ENCODE results near the gene KHNYN. TPM values are rescaled to one million over a fixed set of nuclear protein-coding genes. Genes with fewer than 3 reads are reported as not detected.
"Not testable (repeated sequence)": the region's sequence is repeated elsewhere in the genome, so short reads cannot be mapped to it uniquely, and the experiment has no call there.

KHNYN gene
- total RNA-seq, 1 experiment from 2014 or later = 53.4 TPM

DNA sequence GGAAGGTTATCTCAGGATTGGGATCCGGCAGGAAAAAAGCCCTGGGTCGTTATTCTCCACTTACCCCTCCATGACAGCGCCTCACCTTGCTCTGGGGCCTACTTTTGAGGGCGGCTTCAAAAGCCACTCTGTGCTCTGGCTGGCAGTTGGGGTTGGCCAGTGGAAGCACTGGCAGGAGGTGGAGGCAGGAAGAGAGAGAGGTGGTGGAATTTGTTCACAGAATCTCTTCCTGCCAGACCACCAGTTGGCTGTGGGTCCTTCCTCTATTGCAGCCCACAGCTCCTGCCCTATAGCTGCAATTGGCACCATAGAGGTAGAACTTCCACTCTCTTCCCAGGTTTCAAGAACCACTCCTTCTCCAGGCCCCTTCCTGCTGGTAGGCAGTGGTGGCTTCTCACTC lies 45.5 kb downstream of the KHNYN start:
- CTCF ChIA-PET = no interaction called here
- BruUV-seq (replicated peaks) = no TSS peak
- Histone ChIP-seq H3K4me2 (no peak overlapping the region), H4K20me1 (ENCODE audit: insufficient read depth) (no peaks in the 10 kb centered on the region), H2AFZ (no peak overlapping the region), H3K9me2 (ENCODE audit: insufficient read depth) (no peaks in the 10 kb centered on the region), H3K27me3 (ENCODE audit: insufficient read depth, low read depth) (no peaks in the 10 kb centered on the region), H3K4me3 (no peak overlapping the region), H3K27ac (no peak overlapping the region), H3K79me2 (ENCODE audit: low read depth) (no peaks in the 10 kb centered on the region), H3K36me3 (ENCODE audit: low read depth) (no peaks in the 10 kb centered on the region), H3K4me1 (replicated peaks; ENCODE audit: insufficient read depth) (no peaks in the 10 kb centered on the region), H3K9me3 (ENCODE audit: insufficient read depth, low read depth) (no peaks in the 10 kb centered on the region), H3F3A (ENCODE audit: insufficient read depth, low read depth) (no peaks in the 10 kb centered on the region)
- POLR2A ChIA-PET (ENCODE audit: unreplicated experiment) = no interaction called here
- intact Hi-C loops (cut with micrococcal nuclease; ENCODE audit: unreplicated experiment) = no loop called here
- TF ChIP-seq CTCF (conservative IDR thresholded peaks at IDR 0.05) (no peak), EZH2 (IDR thresholded peaks at IDR 0.05; ENCODE audit: low read depth) (no peak)
- no peak for DNase-seq

- intact Hi-C loops (cut with micrococcal nuclease; ENCODE audit: unreplicated experiment); H3K4me2 ChIP-seq; H3K27ac ChIP-seq; H3F3A ChIP-seq (ENCODE audit: insufficient read depth, low read depth); BruUV-seq (replicated peaks); DNase-seq; H3K4me1 ChIP-seq (replicated peaks; ENCODE audit: insufficient read depth); H3K79me2 ChIP-seq (ENCODE audit: low read depth); H3K36me3 ChIP-seq (ENCODE audit: low read depth); H4K20me1 ChIP-seq (ENCODE audit: insufficient read depth); H3K4me3 ChIP-seq; H3K27me3 ChIP-seq (ENCODE audit: insufficient read depth, low read depth); H3K9me2 ChIP-seq (ENCODE audit: insufficient read depth); H3K9me3 ChIP-seq (ENCODE audit: insufficient read depth, low read depth); POLR2A ChIA-PET (ENCODE audit: unreplicated experiment); H2AFZ ChIP-seq: not testable (repeated sequence)
- CTCF ChIA-PET = interaction anchor here (0.6 kb wide), 1 partner anchor 937 kb away, joined by 3 read pairs; no protein-coding TSS in a partner anchor
Observed at GRCh38 chr14:24479999-24480398, 50.2 kb downstream of the KHNYN start.

DNA sequence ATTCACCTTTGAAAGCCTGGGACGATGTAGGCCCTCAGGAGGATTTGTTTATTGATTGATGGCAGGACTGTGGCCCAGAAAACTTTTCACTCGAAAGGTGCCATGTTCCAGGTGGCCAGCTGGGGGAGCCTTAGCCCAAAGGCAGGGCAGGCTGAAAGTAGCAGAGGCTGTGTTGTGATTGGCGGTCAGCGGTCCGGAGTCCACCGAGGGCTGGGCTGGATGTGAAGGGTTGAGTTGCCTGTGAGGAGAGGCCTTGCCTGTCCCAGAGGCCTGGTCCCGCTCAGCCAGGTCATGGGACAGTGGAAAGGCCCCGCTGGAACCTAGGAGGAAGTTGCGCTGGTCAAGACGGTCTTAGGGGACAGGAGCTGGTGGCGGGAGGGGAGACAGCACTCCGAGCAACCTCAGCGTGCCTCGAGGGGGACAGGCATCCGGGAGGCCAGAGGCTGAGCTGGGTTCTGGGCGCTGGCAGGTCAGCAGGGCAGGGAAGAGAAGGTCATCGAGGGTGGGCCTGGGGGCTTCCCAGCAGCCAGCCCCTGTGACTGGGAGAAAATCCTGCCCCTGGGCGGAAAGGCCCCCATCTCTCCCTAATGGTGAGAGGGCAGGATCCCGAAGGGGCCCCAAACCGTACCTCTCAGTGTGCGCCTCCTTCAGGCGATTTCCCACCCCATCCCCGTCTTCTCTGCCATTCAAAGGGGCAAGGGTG lies 52.0 kb downstream of the KHNYN start:
- H4K20me1 ChIP-seq (ENCODE audit: insufficient read depth) = no peaks in the 10 kb centered on the region
- ChIA-PET POLR2A (ENCODE audit: unreplicated experiment) (no interaction called here), CTCF (no interaction called here)
- H3K4me3 ChIP-seq = no peak overlapping the region
- BruUV-seq (replicated peaks) = no TSS peak
- no peaks in the 10 kb centered on the region for H3K27me3 ChIP-seq (ENCODE audit: insufficient read depth, low read depth)
- no peak overlapping the region for H3K4me2 ChIP-seq
- H3K9me3 ChIP-seq (ENCODE audit: insufficient read depth, low read depth) = no peaks in the 10 kb centered on the region
- no peaks in the 10 kb centered on the region for H3K4me1 ChIP-seq (replicated peaks; ENCODE audit: insufficient read depth)
- no peak overlapping the region for H3K27ac ChIP-seq
- H3K79me2 ChIP-seq (ENCODE audit: low read depth) = no peaks in the 10 kb centered on the region
- no peaks in the 10 kb centered on the region for H3K9me2 ChIP-seq (ENCODE audit: insufficient read depth)
- DNase-seq = peak in 1 of 2 experiments; percentile 3
- no peaks in the 10 kb centered on the region for H3F3A ChIP-seq (ENCODE audit: insufficient read depth, low read depth)
- intact Hi-C loops (cut with micrococcal nuclease; ENCODE audit: unreplicated experiment) = no loop called here
- no peak overlapping the region for H2AFZ ChIP-seq
- no peaks in the 10 kb centered on the region for H3K36me3 ChIP-seq (ENCODE audit: low read depth)
- peak; percentile 56 for TF ChIP-seq CTCF (conservative IDR thresholded peaks at IDR 0.05)
- no peak for TF ChIP-seq EZH2 (IDR thresholded peaks at IDR 0.05; ENCODE audit: low read depth)

DNA sequence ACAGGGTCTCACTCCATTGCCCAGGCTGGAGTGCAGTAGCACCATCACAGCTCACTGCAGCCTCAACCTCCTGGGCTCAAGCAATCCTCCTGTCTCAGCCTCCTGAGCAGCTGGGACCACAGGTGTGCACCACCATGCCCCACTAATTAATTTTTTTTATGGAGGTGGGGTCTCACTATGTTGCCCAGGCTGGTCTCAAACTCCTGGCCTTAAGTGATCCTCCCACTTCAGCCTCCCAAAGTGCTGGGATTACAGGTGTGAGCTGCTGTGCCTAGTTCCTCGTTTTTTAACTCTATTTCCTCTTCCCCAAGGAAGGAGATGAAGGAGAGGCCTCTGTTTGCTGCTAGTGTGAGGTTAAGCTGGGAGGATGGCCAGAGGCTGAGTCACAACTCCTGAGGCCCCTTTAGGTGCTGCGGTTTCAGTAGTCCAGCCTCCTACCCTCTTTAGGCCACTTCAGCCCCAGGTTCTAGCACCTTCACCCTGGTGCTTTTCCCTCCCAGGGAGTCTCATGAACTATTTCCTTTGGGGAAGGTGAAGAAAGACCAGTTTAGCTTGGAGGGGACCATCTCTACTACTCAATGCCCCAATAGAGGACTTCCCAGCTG lies 53.0 kb downstream of the KHNYN start:
- H3K9me3 ChIP-seq (ENCODE audit: insufficient read depth, low read depth); H4K20me1 ChIP-seq (ENCODE audit: insufficient read depth); H3K79me2 ChIP-seq (ENCODE audit: low read depth); POLR2A ChIA-PET (ENCODE audit: unreplicated experiment); CTCF ChIA-PET; H3K4me1 ChIP-seq (replicated peaks; ENCODE audit: insufficient read depth); H3K36me3 ChIP-seq (ENCODE audit: low read depth); H3F3A ChIP-seq (ENCODE audit: insufficient read depth, low read depth); H3K9me2 ChIP-seq (ENCODE audit: insufficient read depth); H3K4me2 ChIP-seq; H3K27me3 ChIP-seq (ENCODE audit: insufficient read depth, low read depth); BruUV-seq (replicated peaks); H3K4me3 ChIP-seq; intact Hi-C loops (cut with micrococcal nuclease; ENCODE audit: unreplicated experiment); H2AFZ ChIP-seq; H3K27ac ChIP-seq: not testable (repeated sequence)
- DNase-seq = peak; percentile 9 to 38
